Endothelial cell (in vitro differentiated cells): ENCODE results near the gene SMC3. TPM values are rescaled to one million over a fixed set of nuclear protein-coding genes. Genes with fewer than 3 reads are reported as not detected.
A peak's percentile ranks its signal among the peaks of the same experiment; 100 is the strongest.
"Not testable (repeated sequence)": the region's sequence is repeated elsewhere in the genome, so short reads cannot be mapped to it uniquely, and the experiment has no call there.

Experiments
- DNase-seq: peaks from one replicate; pipeline ENCODE4 v3.0.0; 2021; ENCODE audit warnings: low spot score
- H3K27ac Mint-ChIP-seq: one replicate; pipeline ENCODE4 v1.8.0; 2021; ENCODE audit warnings: mixed read lengths, inconsistent platforms; ENCODE audit not compliant: unreplicated experiment
- H3K27me3 Mint-ChIP-seq: one replicate; pipeline ENCODE4 v1.8.0; 2021; ENCODE audit warnings: mild to moderate bottlenecking, moderate library complexity, mixed read lengths, inconsistent platforms; ENCODE audit not compliant: unreplicated experiment
- H3K36me3 Mint-ChIP-seq: one replicate; pipeline ENCODE4 v1.8.0; 2021; ENCODE audit warnings: mild to moderate bottlenecking, low read depth, mixed read lengths, inconsistent platforms; ENCODE audit not compliant: unreplicated experiment
- H3K4me1 Mint-ChIP-seq: one replicate; pipeline ENCODE4 v1.8.0; 2021; ENCODE audit warnings: mild to moderate bottlenecking, mixed read lengths, inconsistent platforms; ENCODE audit not compliant: unreplicated experiment
- H3K4me3 Mint-ChIP-seq: one replicate; pipeline ENCODE4 v1.8.0; 2021; ENCODE audit warnings: mild to moderate bottlenecking, mixed read lengths, inconsistent platforms; ENCODE audit not compliant: unreplicated experiment
- H3K9me3 Mint-ChIP-seq: one replicate; pipeline ENCODE4 v1.8.0; 2021; ENCODE audit warnings: mixed read lengths, inconsistent platforms; ENCODE audit not compliant: unreplicated experiment
- CTCF ChIP-seq: fragments of 200-600 bp; sonication (generic); IDR thresholded peaks from one replicate; pipeline ENCODE4 v1.5.0; 2021; ENCODE audit warnings: antibody characterized with exemption; ENCODE audit not compliant: unreplicated experiment
- total RNA-seq: library from RNA; stranded (reverse); fragmentation: NEBNext Ultra II Directional; extraction: Animal tissue kit (Norgen Biotek cat#: 25700); gene quantifications from one replicate; pipeline ENCODE4 v1.2.1, GENCODE V29; 2021; ENCODE audit not compliant: unreplicated experiment

Gene SMC3
- total RNA-seq, 1 donor from 2014 or later, result 36.2 TPM

- Mint-ChIP-seq H3K9me3 (no peaks in the 10 kb centered on the region), H3K27ac (no peak overlapping the region), H3K4me1 (peaks cover 36% of the 10 kb centered on the region), H3K4me3 (no peak overlapping the region), H3K36me3 (no peaks in the 10 kb centered on the region), H3K27me3 (peaks cover 5% of the 10 kb centered on the region)
- no peak for DNase-seq
- TF ChIP-seq CTCF, result no peak
These were observed 37.9 kb upstream of the SMC3 start for GRCh38 chr10:110529596-110530011.

- H3K4me3 Mint-ChIP-seq, result no peak overlapping the region
- no peak for TF ChIP-seq CTCF
- H3K4me1 Mint-ChIP-seq, result peaks cover 31% of the 10 kb centered on the region
- peaks cover 5% of the 10 kb centered on the region for H3K27me3 Mint-ChIP-seq
- H3K27ac Mint-ChIP-seq, result no peak overlapping the region
- no peaks in the 10 kb centered on the region for H3K9me3 Mint-ChIP-seq
- DNase-seq, result peak; percentile 45
- no peaks in the 10 kb centered on the region for H3K36me3 Mint-ChIP-seq
These were observed 37.2 kb upstream of the SMC3 start for GRCh38 chr10:110530131-110530831.

- no peak for DNase-seq
- no peak for TF ChIP-seq CTCF
- H3K4me3 Mint-ChIP-seq, result no peak overlapping the region
- no peak overlapping the region for H3K27ac Mint-ChIP-seq
- no peaks in the 10 kb centered on the region for H3K9me3 Mint-ChIP-seq
- H3K36me3 Mint-ChIP-seq, result no peaks in the 10 kb centered on the region
- H3K27me3 Mint-ChIP-seq, result peaks cover 4% of the 10 kb centered on the region
- peaks cover 22% of the 10 kb centered on the region for H3K4me1 Mint-ChIP-seq
These were observed 35.8 kb upstream of the SMC3 start for GRCh38 chr10:110531687-110532086.

GRCh38 chr10:110532628-110533027 lies 34.9 kb upstream of the SMC3 start:
- not testable (repeated sequence) for H3K9me3 Mint-ChIP-seq, DNase-seq, H3K27me3 Mint-ChIP-seq, H3K36me3 Mint-ChIP-seq, H3K27ac Mint-ChIP-seq, H3K4me3 Mint-ChIP-seq
- peaks cover 20% of the 10 kb centered on the region for H3K4me1 Mint-ChIP-seq

GRCh38 chr10:110533149-110533548 lies 34.3 kb upstream of the SMC3 start:
- no peak for TF ChIP-seq CTCF
- no peaks in the 10 kb centered on the region for H3K9me3 Mint-ChIP-seq
- H3K27me3 Mint-ChIP-seq, result peaks cover 4% of the 10 kb centered on the region
- H3K27ac Mint-ChIP-seq, result no peak overlapping the region
- no peak for DNase-seq
- peaks cover 16% of the 10 kb centered on the region for H3K4me1 Mint-ChIP-seq
- H3K36me3 Mint-ChIP-seq, result no peaks in the 10 kb centered on the region
- no peak overlapping the region for H3K4me3 Mint-ChIP-seq
